ENCODE results near the gene MC4R. TPM values are rescaled to one million over a fixed set of nuclear protein-coding genes. Genes with fewer than 3 reads are reported as not detected.

The MC4R gene
- polyA plus RNA-seq, 2 of the 4 experiments (the other 2 are of a cell fraction), result 0.08 TPM; not detected in 1

GRCh38 chr18:60383893-60384292 lies 11.3 kb upstream of the MC4R start:
- Histone ChIP-seq H3K9me3 (no peaks in the 10 kb centered on the region), H3K4me3 (no peak overlapping the region), H3K27ac (no peak overlapping the region), H3K4me1 (no peaks in the 10 kb centered on the region), H3K4me2 (no peak overlapping the region)
- CTCF ChIA-PET, result no interaction called here
- POLR2A ChIA-PET, result no interaction called here
- 60% methylated on average over 2 of the region's 2 CpGs for WGBS (ENCODE audit: missing lambda C conversion rate)
- FAIRE-seq (no peak), DNase-seq (ENCODE audit: low read depth in 1 of 2, low spot score in 1 of 2) (no peak), ATAC-seq (no peak)
- TF ChIP-seq MYC (IDR thresholded peaks at IDR 0.05; ENCODE audit: borderline replicate concordance, low read length), result no peak
- TF ChIP-seq, protein P1, sequence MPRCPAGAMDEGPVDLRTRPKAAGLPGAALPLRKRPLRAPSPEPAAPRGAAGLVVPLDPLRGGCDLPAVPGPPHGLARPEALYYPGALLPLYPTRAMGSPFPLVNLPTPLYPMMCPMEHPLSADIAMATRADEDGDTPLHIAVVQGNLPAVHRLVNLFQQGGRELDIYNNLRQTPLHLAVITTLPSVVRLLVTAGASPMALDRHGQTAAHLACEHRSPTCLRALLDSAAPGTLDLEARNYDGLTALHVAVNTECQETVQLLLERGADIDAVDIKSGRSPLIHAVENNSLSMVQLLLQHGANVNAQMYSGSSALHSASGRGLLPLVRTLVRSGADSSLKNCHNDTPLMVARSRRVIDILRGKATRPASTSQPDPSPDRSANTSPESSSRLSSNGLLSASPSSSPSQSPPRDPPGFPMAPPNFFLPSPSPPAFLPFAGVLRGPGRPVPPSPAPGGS (IDR thresholded peaks at IDR 0.05), result no peak

GRCh38 chr18:60377778-60378469 lies 5.3 kb upstream of the MC4R start:
- no peak overlapping the region for H3K4me3 ChIP-seq
- H3K27ac ChIP-seq, result peak overlapping the region; percentile 51 to 64; a peak in 5 of 6 replicates
- ATAC-seq (no peak), DNase-seq (ENCODE audit: low read depth in 1 of 2, low spot score in 1 of 2) (peak in 1 of 2 experiments; percentile 9), FAIRE-seq (no peak)
- ChIA-PET CTCF (no interaction called here), POLR2A (no interaction called here)
- H3K9me3 ChIP-seq, result no peaks in the 10 kb centered on the region
- no peak for TF ChIP-seq RFX5 (IDR thresholded peaks at IDR 0.05)
- no peak for TF ChIP-seq JUN (IDR thresholded peaks at IDR 0.05)
- TF ChIP-seq CEBPB (IDR thresholded peaks at IDR 0.05), result peak; percentile 73 to 77
- peak; percentile 82; the same call in 1 of the 2 replicates for TF ChIP-seq HES2 (IDR thresholded peaks at IDR 0.05)
- 0% methylated on average over 2 of the region's 2 CpGs for WGBS (ENCODE audit: missing lambda C conversion rate)
- H3K4me2 ChIP-seq, result peak overlapping the region; percentile 40
- H3K4me1 ChIP-seq, result peaks cover 4% of the 10 kb centered on the region; the same call in 1 of the 3 replicates

GRCh38 chr18:60372132-60372531 lies 443 bp downstream of the MC4R start:
- no peak overlapping the region for H3K27ac ChIP-seq
- no peak overlapping the region for H3K4me3 ChIP-seq
- ATAC-seq (peak in 1 of 2 experiments; percentile 23; a peak in 2 of 6 replicates), FAIRE-seq (no peak), DNase-seq (ENCODE audit: low read depth in 1 of 2, low spot score in 1 of 2) (no peak)
- ChIA-PET POLR2A (no interaction called here), CTCF (no interaction called here)
- H3K4me1 ChIP-seq, result no peaks in the 10 kb centered on the region
- TF ChIP-seq FOXS1 (CRISPR knock-in tag; IDR thresholded peaks at IDR 0.05) (no peak), PBX3 (IDR thresholded peaks at IDR 0.05) (no peak), NPAS2 (CRISPR knock-in tag; IDR thresholded peaks at IDR 0.05; ENCODE audit: borderline replicate concordance) (no peak), CBX2 (IDR thresholded peaks at IDR 0.05; ENCODE audit: borderline replicate concordance, low read depth) (no peak), SMC3 (IDR thresholded peaks at IDR 0.05) (no peak), ZNF302 (CRISPR knock-in tag; IDR thresholded peaks at IDR 0.05) (no peak)
- TF ChIP-seq, protein P2, sequence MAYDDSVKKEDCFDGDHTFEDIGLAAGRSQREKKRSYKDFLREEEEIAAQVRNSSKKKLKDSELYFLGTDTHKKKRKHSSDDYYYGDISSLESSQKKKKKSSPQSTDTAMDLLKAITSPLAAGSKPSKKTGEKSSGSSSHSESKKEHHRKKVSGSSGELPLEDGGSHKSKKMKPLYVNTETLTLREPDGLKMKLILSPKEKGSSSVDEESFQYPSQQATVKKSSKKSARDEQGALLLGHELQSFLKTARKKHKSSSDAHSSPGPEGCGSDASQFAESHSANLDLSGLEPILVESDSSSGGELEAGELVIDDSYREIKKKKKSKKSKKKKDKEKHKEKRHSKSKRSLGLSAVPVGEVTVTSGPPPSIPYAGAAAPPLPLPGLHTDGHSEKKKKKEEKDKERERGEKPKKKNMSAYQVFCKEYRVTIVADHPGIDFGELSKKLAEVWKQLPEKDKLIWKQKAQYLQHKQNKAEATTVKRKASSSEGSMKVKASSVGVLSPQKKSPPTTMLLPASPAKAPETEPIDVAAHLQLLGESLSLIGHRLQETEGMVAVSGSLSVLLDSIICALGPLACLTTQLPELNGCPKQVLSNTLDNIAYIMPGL (CRISPR knock-in tag; IDR thresholded peaks at IDR 0.05; ENCODE audit: borderline replicate concordance), result no peak
- H3K9me3 ChIP-seq, result no peaks in the 10 kb centered on the region
- WGBS (ENCODE audit: missing lambda C conversion rate), result 52% methylated on average over 4 of the region's 4 CpGs
- peak overlapping the region; percentile 71 for H3K4me2 ChIP-seq

DNA sequence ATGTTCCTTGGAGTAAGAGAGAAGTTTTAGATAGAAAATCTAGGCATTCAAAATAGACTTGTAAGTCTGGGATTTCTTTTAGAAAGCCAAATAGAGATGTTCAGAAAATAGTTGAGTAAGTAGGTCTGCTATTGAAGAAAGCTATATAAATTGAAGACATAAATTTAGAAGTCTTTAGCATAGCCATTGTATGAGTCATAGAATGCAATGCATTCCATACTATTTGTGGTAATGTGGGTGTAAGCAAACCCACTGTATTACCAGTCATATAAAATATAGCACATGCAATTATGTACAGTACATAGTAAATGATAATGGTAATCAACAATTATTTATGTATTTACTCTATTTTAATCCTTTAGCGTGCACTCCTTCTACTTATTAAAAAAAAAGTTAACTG lies 14.1 kb downstream of the MC4R start:
- DNase-seq (ENCODE audit: low read depth in 1 of 2, low spot score in 1 of 2) (no peak), FAIRE-seq (no peak), ATAC-seq (no peak)
- Histone ChIP-seq H3K4me3 (no peak overlapping the region), H3K4me2 (no peak overlapping the region), H3K27ac (no peak overlapping the region), H3K9me3 (no peaks in the 10 kb centered on the region), H3K4me1 (no peaks in the 10 kb centered on the region)
- 67% methylated on average over 1 of the region's 1 CpG for WGBS (ENCODE audit: missing lambda C conversion rate)
- ChIA-PET POLR2A (no interaction called here), CTCF (no interaction called here)
- TF ChIP-seq, protein P3, sequence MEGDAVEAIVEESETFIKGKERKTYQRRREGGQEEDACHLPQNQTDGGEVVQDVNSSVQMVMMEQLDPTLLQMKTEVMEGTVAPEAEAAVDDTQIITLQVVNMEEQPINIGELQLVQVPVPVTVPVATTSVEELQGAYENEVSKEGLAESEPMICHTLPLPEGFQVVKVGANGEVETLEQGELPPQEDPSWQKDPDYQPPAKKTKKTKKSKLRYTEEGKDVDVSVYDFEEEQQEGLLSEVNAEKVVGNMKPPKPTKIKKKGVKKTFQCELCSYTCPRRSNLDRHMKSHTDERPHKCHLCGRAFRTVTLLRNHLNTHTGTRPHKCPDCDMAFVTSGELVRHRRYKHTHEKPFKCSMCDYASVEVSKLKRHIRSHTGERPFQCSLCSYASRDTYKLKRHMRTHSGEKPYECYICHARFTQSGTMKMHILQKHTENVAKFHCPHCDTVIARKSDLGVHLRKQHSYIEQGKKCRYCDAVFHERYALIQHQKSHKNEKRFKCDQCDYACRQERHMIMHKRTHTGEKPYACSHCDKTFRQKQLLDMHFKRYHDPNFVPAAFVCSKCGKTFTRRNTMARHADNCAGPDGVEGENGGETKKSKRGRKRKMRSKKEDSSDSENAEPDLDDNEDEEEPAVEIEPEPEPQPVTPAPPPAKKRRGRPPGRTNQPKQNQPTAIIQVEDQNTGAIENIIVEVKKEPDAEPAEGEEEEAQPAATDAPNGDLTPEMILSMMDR (IDR thresholded peaks at IDR 0.05), result no peak
- TF ChIP-seq CHD2 (IDR thresholded peaks at IDR 0.05; ENCODE audit: low read length, partially characterized antibody) (no peak), TFCP2L1 (CRISPR knock-in tag; IDR thresholded peaks at IDR 0.05) (no peak), ZNF302 (CRISPR knock-in tag; IDR thresholded peaks at IDR 0.05) (no peak), NPAS2 (CRISPR knock-in tag; IDR thresholded peaks at IDR 0.05; ENCODE audit: borderline replicate concordance) (no peak), FOSB (CRISPR knock-in tag; IDR thresholded peaks at IDR 0.05) (no peak), EHMT2 (IDR thresholded peaks at IDR 0.05; ENCODE audit: low read depth) (no peak), BHLHE40 (IDR thresholded peaks at IDR 0.05; ENCODE audit: low read depth, low read length) (no peak), GATA3 (IDR thresholded peaks at IDR 0.05; ENCODE audit: borderline replicate concordance) (no peak), CEBPB (IDR thresholded peaks at IDR 0.05) (no peak), HOXB5 (CRISPR knock-in tag; IDR thresholded peaks at IDR 0.05) (no peak), ELK1 (IDR thresholded peaks at IDR 0.05; ENCODE audit: low read depth, low read length) (no peak), HES2 (IDR thresholded peaks at IDR 0.05) (no peak)

Data from A549 (cell line).